ENCODE data around the gene LTB. TPM values are rescaled to one million over a fixed set of nuclear protein-coding genes. Genes with fewer than 3 reads are reported as not detected.

The LTB gene
- total and polyA plus RNA-seq, 9 of the 15 experiments (the other 6 are each of a cell fraction or from before 2014, with no cell fraction given): 0.07 to 0.51 TPM; not detected in 7

- TF ChIP-seq ZMIZ1 (IDR thresholded peaks at IDR 0.05; ENCODE audit: low read depth in 2 of 2, low read length in 2 of 2): 0 out of 4 replicates have a peak, but pooled peaks of 1 of the 2 experiments have one; percentile 47
- peak; percentile 11; the same call in 1 of the 2 replicates for TF ChIP-seq STAG1 (CRISPR knock-in tag; IDR thresholded peaks at IDR 0.05; ENCODE audit: borderline replicate concordance)
- TF ChIP-seq GATAD2A (IDR thresholded peaks at IDR 0.05): no peak
- no peak for TF ChIP-seq USF1 (CRISPR knock-in tag; IDR thresholded peaks at IDR 0.05)
- TF ChIP-seq TEAD1 (CRISPR knock-in tag; IDR thresholded peaks at IDR 0.05): peak; percentile 61 to 77; a peak in 1 of 4 replicates
- TF ChIP-seq RBM34 (IDR thresholded peaks at IDR 0.05; ENCODE audit: borderline replicate concordance, insufficient read depth, low read length): no peak
- TF ChIP-seq KDM2B (CRISPR knock-in tag; IDR thresholded peaks at IDR 0.05): no peak
- no peak for TF ChIP-seq MAFG (tag; conservative IDR thresholded peaks at IDR 0.05)
- peak in 1 of 2 experiments; percentile 84; a peak in 1 of 4 replicates for TF ChIP-seq RCOR1 (IDR thresholded peaks at IDR 0.05; ENCODE audit: borderline replicate concordance in 1 of 2, low read depth in 2 of 2, low read length in 2 of 2)
- 0 out of 2 replicates have a peak, but pooled peaks have one; percentile 66 for TF ChIP-seq MYNN (IDR thresholded peaks at IDR 0.05)
- no peak for TF ChIP-seq MYNN (CRISPR knock-in tag; IDR thresholded peaks at IDR 0.05)
- TF ChIP-seq MBD2 (IDR thresholded peaks at IDR 0.05; ENCODE audit: borderline replicate concordance, low read depth): peak; percentile 6; the same call in 1 of the 2 replicates
- TF ChIP-seq POLR2AphosphoS5 (IDR thresholded peaks at IDR 0.05; ENCODE audit: control insufficient read depth, insufficient read depth, low read depth, low read length): peak; percentile 51
- TF ChIP-seq ZKSCAN8 (CRISPR knock-in tag; IDR thresholded peaks at IDR 0.05): peak; percentile 71
- no peak for TF ChIP-seq ZSCAN32 (CRISPR knock-in tag; IDR thresholded peaks at IDR 0.05)
- peak; percentile 75 for TF ChIP-seq BHLHE40 (IDR thresholded peaks at IDR 0.05; ENCODE audit: low read length)
- TF ChIP-seq ZNF561 (CRISPR knock-in tag; conservative IDR thresholded peaks at IDR 0.05): no peak
- TF ChIP-seq NUFIP1 (IDR thresholded peaks at IDR 0.05; ENCODE audit: partially characterized antibody): no peak
- TF ChIP-seq HMGN3 (IDR thresholded peaks at IDR 0.05; ENCODE audit: borderline replicate concordance, extremely low read depth, insufficient read length, low read depth, low read length): peak; percentile 24
- TF ChIP-seq ZBTB9 (CRISPR knock-in tag; IDR thresholded peaks at IDR 0.05): 0 out of 2 replicates have a peak, but pooled peaks have one; percentile 43
- TF ChIP-seq ZNF133 (CRISPR knock-in tag; IDR thresholded peaks at IDR 0.05): no peak
- no peak; the same call in 1 of the 2 replicates for TF ChIP-seq BCOR (IDR thresholded peaks at IDR 0.05)
- TF ChIP-seq FOXK2 (conservative IDR thresholded peaks at IDR 0.05 in 1 of 2, IDR thresholded peaks at IDR 0.05 in 1 of 2; ENCODE audit: low read depth in 2 of 2): peak in 1 of 2 experiments; percentile 41; a peak in 1 of 4 replicates
- 0 out of 4 replicates have a peak, but pooled peaks have one; percentile 21 to 42 for TF ChIP-seq TRIM24 (IDR thresholded peaks at IDR 0.05)
Observed at GRCh38 chr6:31559958-31560696, 22.1 kb downstream of the LTB start (continued).

Measured in K562 (cell line).